ENCODE measurements around the gene GAS5.

DNA sequence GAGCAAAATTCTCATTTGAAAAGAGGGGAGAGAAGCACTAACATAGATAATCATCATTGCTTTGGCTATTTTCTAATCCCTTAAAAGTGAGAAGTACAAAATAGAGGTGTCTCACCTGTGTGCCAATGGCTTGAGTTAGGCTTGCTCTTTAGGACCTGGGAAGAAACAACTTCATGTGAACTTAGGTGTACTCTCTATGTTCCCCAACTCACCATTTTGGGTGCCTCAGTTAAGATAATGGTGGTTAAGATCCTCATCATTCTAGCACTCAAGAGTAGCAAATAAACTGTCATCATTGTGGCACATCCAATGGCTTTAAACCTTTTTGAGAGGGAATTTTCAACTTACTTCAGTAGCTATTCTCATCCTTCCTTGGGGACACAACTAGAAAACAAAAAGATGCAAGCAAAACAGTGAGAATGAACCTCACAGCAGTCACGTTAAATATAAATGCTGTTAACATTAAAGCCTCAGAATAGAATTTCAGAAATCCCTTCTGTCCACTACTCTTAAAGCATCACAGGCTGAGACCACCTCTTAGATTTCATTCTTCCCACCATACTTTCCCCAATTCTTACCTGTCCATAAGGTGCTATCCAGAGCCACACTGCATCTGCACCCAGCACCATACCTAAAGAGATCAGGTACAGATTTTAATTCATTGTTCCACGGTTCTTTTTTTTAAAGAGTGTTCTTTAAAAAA is 1.2 kb downstream of the GAS5 start:
- TF ChIP-seq, protein P1, sequence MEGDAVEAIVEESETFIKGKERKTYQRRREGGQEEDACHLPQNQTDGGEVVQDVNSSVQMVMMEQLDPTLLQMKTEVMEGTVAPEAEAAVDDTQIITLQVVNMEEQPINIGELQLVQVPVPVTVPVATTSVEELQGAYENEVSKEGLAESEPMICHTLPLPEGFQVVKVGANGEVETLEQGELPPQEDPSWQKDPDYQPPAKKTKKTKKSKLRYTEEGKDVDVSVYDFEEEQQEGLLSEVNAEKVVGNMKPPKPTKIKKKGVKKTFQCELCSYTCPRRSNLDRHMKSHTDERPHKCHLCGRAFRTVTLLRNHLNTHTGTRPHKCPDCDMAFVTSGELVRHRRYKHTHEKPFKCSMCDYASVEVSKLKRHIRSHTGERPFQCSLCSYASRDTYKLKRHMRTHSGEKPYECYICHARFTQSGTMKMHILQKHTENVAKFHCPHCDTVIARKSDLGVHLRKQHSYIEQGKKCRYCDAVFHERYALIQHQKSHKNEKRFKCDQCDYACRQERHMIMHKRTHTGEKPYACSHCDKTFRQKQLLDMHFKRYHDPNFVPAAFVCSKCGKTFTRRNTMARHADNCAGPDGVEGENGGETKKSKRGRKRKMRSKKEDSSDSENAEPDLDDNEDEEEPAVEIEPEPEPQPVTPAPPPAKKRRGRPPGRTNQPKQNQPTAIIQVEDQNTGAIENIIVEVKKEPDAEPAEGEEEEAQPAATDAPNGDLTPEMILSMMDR (IDR thresholded peaks at IDR 0.05; ENCODE audit: low read depth, low read length, missing input control), result no peak
- TF ChIP-seq, protein P2, sequence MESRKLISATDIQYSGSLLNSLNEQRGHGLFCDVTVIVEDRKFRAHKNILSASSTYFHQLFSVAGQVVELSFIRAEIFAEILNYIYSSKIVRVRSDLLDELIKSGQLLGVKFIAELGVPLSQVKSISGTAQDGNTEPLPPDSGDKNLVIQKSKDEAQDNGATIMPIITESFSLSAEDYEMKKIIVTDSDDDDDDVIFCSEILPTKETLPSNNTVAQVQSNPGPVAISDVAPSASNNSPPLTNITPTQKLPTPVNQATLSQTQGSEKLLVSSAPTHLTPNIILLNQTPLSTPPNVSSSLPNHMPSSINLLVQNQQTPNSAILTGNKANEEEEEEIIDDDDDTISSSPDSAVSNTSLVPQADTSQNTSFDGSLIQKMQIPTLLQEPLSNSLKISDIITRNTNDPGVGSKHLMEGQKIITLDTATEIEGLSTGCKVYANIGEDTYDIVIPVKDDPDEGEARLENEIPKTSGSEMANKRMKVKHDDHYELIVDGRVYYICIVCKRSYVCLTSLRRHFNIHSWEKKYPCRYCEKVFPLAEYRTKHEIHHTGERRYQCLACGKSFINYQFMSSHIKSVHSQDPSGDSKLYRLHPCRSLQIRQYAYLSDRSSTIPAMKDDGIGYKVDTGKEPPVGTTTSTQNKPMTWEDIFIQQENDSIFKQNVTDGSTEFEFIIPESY (IDR thresholded peaks at IDR 0.05), result no peak
- TF ChIP-seq EGR1 (IDR thresholded peaks at IDR 0.05; ENCODE audit: low read depth in 2 of 2) (no peak), TAF1 (conservative IDR thresholded peaks at IDR 0.05) (no peak)
- TF ChIP-seq, protein P3, sequence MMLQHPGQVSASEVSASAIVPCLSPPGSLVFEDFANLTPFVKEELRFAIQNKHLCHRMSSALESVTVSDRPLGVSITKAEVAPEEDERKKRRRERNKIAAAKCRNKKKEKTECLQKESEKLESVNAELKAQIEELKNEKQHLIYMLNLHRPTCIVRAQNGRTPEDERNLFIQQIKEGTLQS (IDR thresholded peaks at IDR 0.05), result no peak

Data from liver (tissue), 3 donors.